HG02678 (cell line): Measurements from ENCODE around the gene SGTA.

Experiments used
- ATAC-seq: cut with Tn5 transposase; IDR thresholded peaks from one replicate; pipeline ENCODE4 v1.9.1; 2021; ENCODE audit warnings: mild to moderate bottlenecking, moderate library complexity; ENCODE audit not compliant: unreplicated experiment

The SGTA gene

DNA sequence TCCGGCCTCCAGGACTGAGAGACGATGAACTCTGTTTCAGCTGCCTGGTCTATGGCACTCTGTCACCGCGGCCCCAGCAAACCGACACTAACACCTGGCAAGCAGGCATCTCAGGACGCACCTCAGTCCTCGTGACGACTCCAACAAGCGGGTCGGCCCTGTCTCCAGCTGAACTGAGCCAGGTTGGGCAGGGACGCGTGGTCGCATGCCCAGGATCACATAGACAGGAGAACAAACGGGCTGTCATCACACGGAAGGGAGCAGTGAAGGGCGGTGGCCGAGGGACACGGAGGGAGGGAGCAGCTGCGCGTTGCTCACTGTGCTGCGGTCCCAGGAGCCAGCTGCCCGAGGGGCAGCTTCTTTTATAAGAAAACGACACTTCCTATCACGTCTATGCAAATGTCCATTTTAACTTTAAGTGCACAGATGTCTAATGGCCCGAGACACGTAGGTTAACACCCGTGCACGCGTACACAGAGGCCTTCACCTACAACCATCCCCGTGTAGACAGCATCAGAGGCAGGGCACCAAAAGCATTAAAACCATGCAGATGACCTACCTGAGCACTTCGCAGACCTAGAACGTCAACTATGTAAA lies 8.9 kb downstream of the SGTA start:
- ATAC-seq = no peak

DNA sequence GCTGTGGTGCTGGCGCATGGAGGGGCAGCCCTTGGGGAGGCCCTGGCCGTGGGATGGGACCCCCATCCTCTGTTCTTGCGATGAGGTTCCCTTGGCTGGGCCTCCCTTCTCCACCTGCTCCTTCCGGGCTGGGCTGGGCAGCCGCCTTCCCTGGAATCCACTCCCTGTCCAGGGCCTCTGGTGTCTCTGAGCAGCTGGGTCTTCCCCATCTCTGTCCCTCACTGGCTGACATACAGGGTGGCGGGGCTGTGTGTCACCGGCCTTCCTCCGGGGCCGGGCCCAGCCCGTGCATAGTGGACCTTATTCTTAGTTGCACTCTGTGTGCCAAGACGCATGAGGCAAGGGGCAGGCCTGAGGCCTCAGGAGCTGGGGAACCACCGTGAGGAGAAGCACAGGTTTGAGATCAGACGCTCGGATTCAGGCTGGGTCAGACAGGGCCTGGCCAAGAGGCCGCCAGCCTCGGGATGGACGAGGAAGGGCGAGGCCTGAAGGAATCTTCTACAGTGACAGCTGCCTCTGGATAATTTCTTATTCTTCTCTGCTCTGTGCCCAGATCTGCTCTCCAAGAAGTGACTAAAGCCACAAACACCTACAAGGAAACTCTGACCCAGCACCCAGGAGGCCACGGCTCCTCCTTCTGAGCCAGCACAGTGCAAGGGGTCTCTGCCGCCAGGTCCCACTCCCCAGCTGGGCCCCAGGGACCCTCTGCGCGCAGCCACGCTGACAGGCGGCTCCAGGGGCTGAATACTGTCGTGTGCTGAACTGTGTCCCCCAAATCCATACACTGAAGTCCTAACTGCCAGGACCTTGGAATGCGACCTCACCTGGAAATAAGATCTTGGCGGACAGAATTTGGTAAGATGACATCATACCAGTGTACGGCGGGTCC lies 11.0 kb downstream of the SGTA start:
- ATAC-seq = no peak

DNA sequence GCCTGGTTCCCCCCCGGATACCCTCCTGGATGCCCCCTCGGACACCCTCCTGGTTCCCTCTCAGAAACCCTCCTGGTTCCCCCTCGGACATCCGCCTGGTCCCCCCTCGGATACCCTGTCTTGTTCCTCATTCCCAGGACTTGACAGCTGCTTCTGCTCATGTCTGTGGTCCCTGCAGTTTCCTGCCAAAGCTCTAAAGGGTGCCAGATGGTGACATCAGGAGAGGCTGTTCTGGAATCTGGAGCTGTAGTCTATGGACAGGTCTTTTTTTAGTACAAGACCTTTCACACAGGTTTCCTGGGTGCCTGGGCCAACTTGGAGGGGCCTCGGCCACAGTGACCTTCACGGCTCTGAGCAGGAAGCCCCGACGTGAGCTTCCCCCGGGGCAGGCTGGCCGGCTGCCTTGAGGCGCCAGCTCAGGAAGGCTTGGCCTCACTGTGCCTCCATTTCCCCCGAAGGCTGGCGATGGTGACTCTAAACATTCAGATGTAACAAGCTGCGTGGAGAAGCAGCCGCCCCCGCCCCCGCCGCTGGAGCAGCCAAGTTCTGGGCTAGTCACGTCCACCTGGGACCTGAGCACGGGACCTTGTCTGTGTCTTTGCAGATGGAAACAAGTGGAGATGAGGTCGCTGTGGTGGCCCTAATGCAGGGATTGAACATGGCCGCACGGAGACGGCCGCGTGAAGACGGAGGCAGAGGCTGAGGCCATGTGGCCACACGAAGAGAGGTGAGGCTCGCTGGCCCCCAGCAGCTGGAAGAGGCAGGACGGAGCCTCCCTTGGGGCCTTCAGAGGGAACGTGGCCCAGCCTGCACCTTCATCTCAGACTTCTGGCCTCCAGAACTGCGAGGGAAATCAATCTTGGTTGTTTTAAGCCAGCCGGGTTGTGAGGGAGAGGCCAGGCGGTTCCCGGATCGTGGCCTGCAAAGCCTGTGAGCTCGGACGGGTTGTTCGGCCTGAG lies 12.7 kb downstream of the SGTA start:
- no peak for ATAC-seq

DNA sequence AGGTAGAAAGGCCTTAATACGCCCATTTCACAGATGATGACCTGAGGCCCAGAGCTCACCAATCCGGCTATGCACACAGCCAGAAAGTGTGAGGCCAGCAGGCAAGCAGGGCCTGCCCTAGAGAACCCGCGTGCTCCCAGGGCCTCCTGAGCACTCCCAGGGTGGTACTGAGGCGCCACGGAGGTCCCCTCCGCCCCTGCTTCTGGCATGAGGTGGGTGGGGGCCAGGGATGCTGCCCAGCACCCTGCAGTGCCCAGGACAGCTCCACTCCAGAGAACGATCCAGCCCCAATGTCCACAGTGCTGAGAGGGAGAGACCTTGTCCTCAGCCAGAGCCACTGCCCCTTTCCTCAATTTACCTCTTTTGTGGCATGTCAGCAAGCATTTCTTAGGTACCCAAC lies 13.9 kb downstream of the SGTA start:
- ATAC-seq = no peak

DNA sequence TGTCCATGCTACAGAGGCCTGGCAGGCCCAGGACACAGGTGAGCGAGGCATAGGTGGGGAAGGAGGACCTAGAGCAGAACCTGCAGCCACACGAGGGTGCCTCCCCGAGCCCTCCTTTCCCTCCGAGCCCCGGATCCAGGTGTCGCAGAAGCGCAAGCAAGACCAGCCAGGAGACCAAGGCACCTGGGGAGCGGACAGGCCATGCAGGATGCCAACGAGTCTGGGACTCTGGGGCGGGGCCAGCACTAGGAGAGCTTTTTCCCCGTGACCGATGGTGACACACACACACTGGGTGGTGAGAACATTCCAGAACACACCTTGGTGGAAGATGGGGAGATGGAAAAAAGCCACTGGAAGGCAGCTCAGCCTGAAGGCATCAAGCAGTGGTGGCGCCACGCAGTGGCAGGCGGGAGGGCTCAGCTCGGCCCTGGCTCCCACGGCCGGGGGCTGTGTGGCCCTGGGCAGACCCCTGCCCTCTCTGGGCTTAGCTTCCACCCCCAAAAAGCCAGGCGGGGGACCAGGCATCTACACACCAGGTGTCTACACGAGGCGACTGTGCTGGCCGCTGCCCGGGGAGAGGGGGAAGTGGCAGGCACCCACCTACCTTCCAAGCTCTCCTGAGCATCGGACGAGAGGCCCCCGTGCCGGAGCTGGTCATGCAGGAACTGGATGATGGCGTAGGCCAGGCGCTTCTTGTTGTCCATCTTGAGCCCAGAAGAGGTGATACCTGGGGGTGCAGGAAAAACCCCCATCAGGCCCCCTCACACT lies 14.5 kb downstream of the SGTA start:
- ATAC-seq = no peak

DNA sequence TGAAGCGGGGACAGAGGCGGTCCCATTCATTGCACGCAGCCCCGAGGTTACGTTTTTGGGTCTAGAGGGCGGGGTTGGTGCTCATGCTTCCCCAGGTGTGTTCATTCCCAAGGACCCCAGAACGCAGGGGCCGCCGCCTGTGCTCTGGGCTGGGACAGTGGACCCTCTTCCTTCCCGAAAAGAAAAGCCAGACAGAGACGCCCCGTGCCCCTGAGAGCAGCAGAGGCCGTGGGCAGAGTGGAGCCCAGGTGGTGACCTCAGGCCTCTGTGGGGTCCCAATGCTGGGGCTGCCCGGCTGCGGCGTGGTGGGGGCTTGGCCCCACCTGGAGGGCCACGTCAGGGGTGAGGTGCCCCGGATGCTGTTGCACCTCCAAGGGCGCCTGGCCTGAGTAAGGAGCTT lies 15.4 kb downstream of the SGTA start:
- no peak for ATAC-seq

DNA sequence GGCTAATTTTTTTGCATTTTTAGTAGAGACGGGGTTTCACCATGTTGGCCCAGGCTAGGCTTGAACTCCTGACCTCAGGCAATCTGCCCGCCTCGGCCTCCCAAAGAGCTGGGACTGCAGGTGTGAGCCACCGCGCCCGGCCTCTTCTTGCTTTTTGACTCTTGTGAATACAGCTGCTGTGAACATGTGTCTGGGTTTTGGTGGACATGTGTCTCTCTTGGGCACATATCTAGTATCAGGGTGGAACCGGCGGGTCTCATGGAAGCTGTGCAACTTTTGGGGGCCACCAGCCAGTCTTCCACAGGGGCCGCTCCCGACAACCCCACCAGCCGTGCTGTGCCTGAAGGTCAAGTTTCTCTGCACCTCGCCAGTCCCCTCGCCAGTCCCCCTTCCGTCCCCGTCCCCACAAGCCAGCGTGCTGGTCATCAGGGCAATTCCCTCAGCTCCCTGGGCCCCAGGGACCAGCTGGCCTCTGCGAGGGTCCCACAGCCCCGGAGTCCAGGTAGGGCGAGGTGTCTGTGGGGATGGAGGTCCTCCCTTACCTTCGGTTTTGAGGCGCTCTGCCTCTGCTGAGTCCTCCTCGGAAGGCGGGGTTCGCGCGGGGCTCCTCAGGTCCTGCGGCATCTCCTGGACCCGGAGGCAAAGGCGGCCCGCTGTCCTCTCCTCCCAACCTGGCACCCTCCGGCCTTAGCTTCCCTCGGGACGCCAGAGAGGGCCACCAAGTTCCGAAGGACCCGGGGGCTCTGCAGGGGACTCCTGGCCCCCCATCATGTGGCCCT lies 16.3 kb downstream of the SGTA start:
- ATAC-seq = no peak

DNA sequence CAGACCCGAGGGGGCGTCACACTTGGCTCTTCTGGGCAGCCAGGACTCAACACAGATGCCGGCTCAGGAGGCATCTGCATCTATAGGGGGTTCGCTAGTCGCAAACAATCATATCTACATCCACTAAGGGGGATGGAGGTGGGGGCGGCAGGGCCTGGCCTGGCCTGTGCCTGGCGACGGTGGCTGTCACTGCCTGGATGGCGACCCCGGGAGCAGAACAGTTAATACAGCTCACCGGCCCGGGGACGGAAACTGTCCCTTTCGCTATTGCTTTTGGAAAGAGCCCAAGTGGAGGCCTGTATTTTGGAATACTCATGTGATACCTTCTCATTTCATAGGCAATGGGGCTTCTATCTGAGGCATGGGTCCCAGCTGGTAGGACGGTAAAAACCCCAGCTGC lies 17.7 kb downstream of the SGTA start:
- no peak for ATAC-seq

DNA sequence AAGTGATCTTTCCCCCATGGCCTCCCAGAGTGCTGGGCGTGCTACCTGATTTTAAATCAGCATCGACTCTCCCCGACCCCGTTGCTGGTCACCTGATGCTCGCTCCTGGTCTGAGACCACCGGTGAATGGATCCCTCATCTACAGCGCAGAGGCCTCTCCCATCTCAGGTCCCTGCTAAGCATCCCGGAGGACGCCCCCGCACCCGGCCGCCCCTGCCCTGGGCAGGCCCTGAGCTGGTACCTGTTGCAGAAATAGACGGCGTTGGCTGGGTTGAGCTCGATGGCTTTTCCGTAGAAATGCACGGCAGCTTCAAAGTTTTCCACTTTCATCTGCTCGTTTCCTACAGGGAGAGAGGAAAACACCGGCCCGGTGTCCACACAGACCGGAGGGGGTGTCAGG lies 18.1 kb downstream of the SGTA start:
- ATAC-seq = no peak

DNA sequence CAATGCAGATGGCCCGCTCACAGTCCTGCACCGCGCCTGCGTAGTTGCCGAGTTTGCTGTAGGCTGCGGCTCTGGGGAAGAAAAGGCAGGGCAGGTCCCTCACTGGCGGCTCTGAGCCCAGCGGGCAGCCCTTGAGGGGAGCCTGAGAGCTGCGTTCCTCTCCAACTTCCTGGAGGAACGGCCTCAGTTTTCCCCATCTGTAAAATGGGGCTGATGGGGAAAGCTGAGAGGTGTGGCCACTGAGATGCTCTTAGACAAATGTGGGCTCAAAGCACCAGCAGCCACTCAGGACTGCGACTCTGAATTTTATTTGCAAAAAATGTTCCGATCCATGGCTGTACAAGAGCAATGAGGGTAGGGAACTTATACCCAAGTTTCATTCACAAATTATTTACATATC lies 19.4 kb downstream of the SGTA start:
- ATAC-seq = no peak

DNA sequence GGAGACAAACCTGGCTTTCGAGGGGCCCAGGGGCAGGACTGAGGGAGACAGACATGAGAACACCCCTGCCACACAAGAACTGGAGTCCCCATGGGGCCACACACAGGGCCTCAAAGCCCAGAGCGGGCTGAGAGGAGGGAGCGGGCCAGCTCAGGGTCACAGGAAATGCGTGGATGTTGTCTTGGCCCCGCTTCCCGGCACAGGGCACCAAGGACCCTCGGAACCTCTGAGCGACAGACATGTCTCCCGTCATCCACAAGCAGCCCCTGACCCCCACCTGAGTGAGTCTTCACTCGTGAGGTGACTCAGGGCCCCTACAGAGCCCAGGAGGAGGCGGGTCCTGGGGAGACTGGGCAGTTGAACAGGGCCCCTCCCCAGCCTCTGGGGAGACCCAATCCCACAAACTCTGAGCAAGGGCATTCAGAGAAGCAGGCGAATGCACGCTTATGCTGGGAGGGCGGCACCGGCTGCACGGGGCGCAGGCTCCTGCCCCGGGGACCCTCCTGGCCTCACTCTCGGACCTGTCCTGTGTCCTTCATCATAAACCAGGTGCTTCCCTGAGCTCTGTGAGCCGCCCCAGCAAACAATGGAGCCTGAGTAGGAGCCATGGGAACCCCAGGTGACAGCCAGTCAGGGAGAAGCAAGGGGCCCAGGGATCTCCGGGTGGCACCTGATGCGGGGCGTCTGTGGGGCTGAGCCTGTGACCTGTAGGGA lies 20.1 kb downstream of the SGTA start:
- no peak for ATAC-seq

DNA sequence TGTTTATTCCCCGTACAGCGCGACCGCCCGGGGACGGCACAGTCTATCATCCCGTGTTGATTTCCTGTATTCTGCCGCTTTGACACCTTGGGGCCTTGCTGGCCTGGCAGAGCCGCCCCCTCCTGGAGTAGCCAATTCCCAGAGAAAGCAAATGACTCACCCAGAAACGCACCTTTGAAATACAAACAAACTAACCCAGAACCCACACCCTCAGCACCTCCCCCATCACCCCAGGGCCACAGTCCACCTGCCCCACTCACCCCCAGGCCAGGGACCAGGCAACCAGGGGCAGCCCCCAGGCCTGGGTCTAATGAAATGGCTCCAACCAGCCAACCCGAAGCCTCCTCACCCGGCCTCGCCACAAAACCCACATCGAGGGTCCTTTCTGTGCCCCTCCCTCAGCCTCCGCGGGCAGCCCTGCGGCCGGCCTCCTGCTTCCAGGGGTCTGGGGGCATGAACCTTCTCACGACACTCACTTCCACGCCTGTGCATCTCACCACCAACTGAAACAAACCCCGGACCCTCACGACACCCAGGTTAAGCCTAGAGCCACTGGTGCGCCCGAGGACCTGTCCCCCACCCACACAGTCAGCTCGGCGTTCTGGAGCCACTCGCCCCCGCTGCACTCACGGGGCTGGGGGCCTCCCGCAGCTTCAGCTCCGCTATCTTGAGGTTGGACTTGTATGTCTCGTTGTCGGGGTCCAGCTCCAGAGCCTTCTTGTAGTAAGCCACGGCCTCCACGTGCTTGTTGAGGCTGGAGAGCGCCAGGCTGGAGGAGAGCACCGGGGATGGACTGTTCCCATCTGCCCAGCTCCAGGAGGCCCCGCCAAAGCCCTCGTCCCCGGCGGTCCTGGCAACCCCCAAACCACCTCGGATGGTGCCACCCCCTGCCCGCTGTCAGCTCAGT lies 20.9 kb downstream of the SGTA start:
- ATAC-seq = no peak

DNA sequence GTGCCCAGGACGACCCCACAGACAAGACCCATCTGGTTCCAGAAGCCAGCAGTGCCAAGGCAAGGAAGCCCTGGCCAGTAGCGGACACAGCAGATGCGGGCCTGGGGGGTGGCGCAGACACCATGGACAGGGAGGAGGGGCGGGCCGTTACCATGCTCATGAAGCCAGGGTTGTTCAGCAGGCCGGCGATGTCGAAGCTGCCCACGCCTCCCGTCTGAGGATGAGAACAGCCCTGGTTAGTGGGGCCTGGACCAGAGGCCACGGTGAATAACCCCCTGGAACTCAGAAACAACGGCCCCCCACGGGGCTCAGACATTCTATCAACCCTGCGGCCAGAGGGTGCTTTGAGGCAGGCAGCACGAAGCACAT lies 21.8 kb downstream of the SGTA start:
- ATAC-seq = no peak

DNA sequence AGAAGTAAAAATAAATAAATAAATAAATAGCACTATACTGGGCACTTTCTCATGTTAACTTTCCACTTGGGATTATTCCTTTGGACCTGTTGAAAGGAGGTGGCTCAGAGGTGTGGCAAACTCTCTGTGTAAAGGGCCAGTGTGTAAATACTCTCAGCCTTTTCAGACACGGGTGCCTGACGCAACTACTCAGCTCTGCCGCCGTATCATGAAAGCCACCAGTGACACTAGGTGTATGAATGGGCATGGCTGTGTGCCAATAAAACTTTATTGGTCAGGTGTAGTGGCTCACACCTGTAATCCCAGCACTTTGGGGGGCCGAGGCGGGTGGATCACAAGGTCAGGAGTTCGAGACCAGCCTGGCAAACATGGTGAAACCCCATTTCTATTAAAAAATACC lies 23.1 kb downstream of the SGTA start:
- no peak for ATAC-seq

DNA sequence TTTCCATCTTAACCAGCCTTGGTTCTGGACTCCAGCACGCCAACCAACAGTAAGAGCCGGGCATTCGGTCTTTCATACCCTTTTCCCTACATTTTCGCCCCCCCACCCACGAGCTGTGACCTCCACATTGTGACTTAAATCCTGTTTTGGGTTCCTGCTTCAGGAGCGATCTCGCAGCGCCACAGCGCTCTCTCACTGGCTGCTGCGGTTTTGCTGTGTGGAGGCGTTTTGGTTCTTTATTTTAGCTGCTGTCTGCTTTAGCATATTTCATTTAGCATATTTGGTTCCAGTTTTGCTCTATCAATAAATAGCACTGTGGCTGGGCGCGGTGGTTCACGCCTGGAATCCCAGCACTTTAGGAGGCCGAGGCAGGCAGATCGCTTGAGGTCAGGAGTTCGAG lies 23.7 kb downstream of the SGTA start:
- ATAC-seq = no peak

DNA sequence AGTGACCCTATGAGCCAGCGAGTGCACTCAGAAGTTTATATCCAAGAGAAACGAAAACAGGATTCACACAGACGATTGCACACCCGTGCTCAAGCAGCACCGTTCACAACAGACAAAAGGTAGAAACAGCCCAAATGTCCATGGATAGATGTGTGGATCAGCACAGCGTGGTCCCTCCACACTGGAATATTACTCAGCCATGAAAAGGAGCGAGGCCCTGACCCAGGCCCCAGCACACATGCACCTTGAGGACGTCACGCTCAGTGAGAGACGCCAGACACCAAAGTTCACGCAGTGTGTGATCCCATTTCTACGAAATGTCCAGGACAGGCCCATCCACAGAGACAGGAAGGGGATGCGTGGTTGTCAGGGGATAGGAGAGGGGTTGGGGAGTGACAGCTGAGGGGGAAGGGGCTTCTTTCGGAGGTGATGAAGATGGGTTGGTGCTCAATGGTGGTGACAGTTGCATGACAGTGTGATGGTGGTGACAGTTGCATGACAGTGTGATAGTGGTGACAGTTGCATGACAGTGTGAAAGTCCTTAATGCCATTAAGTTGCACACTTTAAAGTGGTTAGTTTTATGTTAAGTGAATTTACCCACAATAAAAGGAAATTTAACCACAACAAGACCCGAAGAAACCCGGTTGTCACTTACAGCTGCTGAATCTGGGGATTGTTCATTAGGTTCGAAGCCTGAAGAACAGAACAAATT lies 24.3 kb downstream of the SGTA start:
- ATAC-seq = no peak

DNA sequence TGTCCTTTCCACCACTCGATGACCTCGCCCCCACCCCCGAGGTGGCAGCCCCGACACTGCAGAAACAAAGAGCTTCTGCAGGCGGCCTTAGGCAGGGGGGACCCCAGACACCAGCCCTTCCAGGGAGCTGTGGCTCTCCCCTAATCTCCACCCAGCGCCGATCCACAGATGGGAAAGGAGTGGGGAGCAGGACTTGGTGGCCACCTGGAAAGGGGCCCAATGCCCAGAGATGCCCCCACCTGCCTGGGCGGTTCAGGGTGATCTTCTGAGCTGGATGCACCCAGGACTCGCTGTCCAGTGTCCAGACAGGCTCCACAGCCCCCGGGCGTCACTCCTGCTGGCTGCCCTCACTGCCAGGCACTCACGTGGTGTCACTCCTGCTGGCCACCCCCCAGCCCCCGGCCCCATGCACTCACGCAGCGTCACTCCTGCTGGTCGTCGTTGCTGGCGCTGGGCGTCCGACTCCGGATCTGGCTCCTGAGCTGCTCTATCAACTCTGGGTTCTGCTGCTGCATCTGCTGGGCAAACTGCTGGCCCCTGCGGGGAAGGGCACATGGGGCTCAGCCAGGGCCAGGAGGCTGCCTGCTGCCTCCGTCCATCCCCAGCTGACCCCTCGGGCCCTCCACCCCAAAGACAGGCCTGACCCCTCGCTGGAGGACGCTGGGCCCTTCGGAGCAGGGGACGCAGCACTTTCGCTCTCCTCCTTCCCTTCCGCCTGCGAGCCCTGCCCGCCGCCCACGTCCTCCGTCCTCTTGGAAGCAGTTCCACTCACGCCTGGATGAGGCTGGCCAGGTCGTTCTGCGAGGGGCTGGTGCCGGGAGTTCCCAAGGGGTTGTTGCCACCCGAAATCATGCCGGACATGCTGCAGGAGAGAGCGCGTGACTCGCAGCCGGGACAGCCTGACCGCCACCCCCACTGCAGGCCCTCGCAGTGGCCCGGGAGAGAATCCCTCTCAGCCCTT lies 25.9 kb downstream of the SGTA start:
- no peak for ATAC-seq
